ENCODE measurements around the gene TBC1D4. TPM values are rescaled to one million over a fixed set of nuclear protein-coding genes. Genes with fewer than 3 reads are reported as not detected.

The TBC1D4 gene
- total and polyA plus RNA-seq, 10 of the 15 experiments (the other 5 are each of a cell fraction or from before 2014, with no cell fraction given) = 11.0 to 38.6 (median 25.5) TPM

GRCh38 chr13:75326173-75327134 lies 155.5 kb downstream of the TBC1D4 start:
- TF ChIP-seq GABPA (IDR thresholded peaks at IDR 0.05; ENCODE audit: low read depth) (0 out of 2 replicates have a peak, but pooled peaks have one; percentile 27), CREB1 (IDR thresholded peaks at IDR 0.05; ENCODE audit: low read depth) (peak; percentile 63; the same call in 1 of the 2 replicates), PML (IDR thresholded peaks at IDR 0.05; ENCODE audit: low read length) (peak; percentile 34; the same call in 1 of the 2 replicates), MLLT1 (IDR thresholded peaks at IDR 0.05) (0 out of 2 replicates have a peak, but pooled peaks have one; percentile 22), ETV6 (conservative IDR thresholded peaks at IDR 0.05 in 1 of 2, IDR thresholded peaks at IDR 0.05 in 1 of 2; ENCODE audit: borderline replicate concordance in 1 of 2, low read depth in 1 of 2) (peak in 1 of 2 experiments; percentile 59; a peak in 1 of 4 replicates), CHD2 (IDR thresholded peaks at IDR 0.05; ENCODE audit: borderline replicate concordance, low read depth, low read length) (no peak), MXI1 (IDR thresholded peaks at IDR 0.05; ENCODE audit: low read depth, low read length) (no peak), SRF (IDR thresholded peaks at IDR 0.05; ENCODE audit: low read depth in 2 of 2, low read length in 2 of 2) (peak; percentile 53 to 83; a peak in 3 of 4 replicates)
- no peaks in the 10 kb centered on the region for H3K79me2 ChIP-seq (ENCODE audit: control insufficient read depth, insufficient read depth, low read length)
- H3K4me1 ChIP-seq (ENCODE audit: control insufficient read depth, insufficient read depth, low read length) = peaks cover 14% of the 10 kb centered on the region
- 0 out of 2 replicates have a peak overlapping the region, but pooled peaks have one; percentile 22 for H3K9ac ChIP-seq (ENCODE audit: control insufficient read depth, insufficient read depth, low read length)
- ChIA-PET RAD21 (ENCODE audit: unreplicated experiment) (interaction anchor here (1.1 to 3.0 kb wide), 10 partner anchors 10 to 156 kb away, joined by 3 to 17 read pairs (median 4); partner anchors contain the start of gene TBC1D4), SMC1A (ENCODE audit: uncharacterized antibody, unreplicated experiment) (interaction anchor here (0.8 to 3.0 kb wide), 21 partner anchors 8 to 50 kb away, joined by 3 to 15 read pairs (median 5); no protein-coding TSS in a partner anchor), CTCF (interaction anchor here (0.6 to 2.3 kb wide), 14 partner anchors 10 to 156 kb away, joined by 3 to 17 read pairs (median 3); partner anchors contain the start of gene TBC1D4), POLR2A (interaction anchor here (0.6 to 1.5 kb wide), 5 partner anchors 12 to 47 kb away, joined by 3 to 6 read pairs (median 3); no protein-coding TSS in a partner anchor)
- H4K20me1 ChIP-seq (ENCODE audit: control insufficient read depth, insufficient read depth) = no peaks in the 10 kb centered on the region
- no TSS peak for BruUV-seq (replicated peaks)
- FAIRE-seq = peak; percentile 77
- H3K27ac ChIP-seq (ENCODE audit: control insufficient read depth, insufficient read depth) = peak overlapping the region; percentile 22
- no peaks in the 10 kb centered on the region for H3K27me3 ChIP-seq (replicated peaks in 1 of 2; ENCODE audit: control insufficient read depth in 2 of 2, insufficient read depth in 2 of 2, low read length in 1 of 2)
- peak; percentile 89 for ATAC-seq
- peak overlapping the region; percentile 34; the same call in 1 of the 2 replicates for H3K4me3 ChIP-seq
- no peak for DNase-seq (ENCODE audit: low read depth, low spot score)
- in situ Hi-C loops (cut with MboI) (no loop called here), intact Hi-C loops (cut with micrococcal nuclease; ENCODE audit: unreplicated experiment) (no loop called here)
- no peaks in the 10 kb centered on the region; the same call in 2 of the 3 replicates for H3K9me3 ChIP-seq (replicated peaks; ENCODE audit: control insufficient read depth, insufficient read depth, low read length)
- H3K4me2 ChIP-seq (ENCODE audit: control insufficient read depth, insufficient read depth) = peak overlapping the region; percentile 75
- peak overlapping the region; percentile 87 for H2AFZ ChIP-seq (ENCODE audit: control insufficient read depth, low read depth, low read length)
- 27% methylated on average over 21 of the region's 21 CpGs for WGBS (ENCODE audit: insufficient coverage, insufficient replicate concordance, low lambda C conversion rate, missing lambda C conversion rate)
- H3K36me3 ChIP-seq (ENCODE audit: control insufficient read depth in 2 of 2, insufficient read depth in 2 of 2, low read length in 1 of 2) = peaks cover 0 to 2% of the 10 kb centered on the region in 2 experiments; a peak in 1 of 4 replicates

Data from GM12878 (cell line).